ENCODE results near the gene TWNK.
"Not testable (repeated sequence)": the region's sequence is repeated elsewhere in the genome, so short reads cannot be mapped to it uniquely, and the experiment has no call there.

Gene TWNK

GRCh38 chr10:101030496-101031127 lies 43.3 kb downstream of the TWNK start:
- no peak for DNase-seq (ENCODE audit: low read depth)

GRCh38 chr10:101031128-101031795 lies 43.9 kb downstream of the TWNK start, which contains the start of the genes PDZD7 and SFXN3:
TSS of gene PDZD7 (minus strand) at chr10:101031129. CDS start at chr10:101030219, 910 bp downstream.
TSS of gene SFXN3 (plus strand) at chr10:101031234. CDS start at chr10:101034695, 3,461 bp downstream.
- peak; percentile 96 for DNase-seq (ENCODE audit: low read depth)

- DNase-seq (ENCODE audit: low read depth), result peak; percentile 66
These were observed 44.7 kb downstream of the TWNK start for GRCh38 chr10:101031796-101032636.

GRCh38 chr10:101032637-101033224 lies 45.4 kb downstream of the TWNK start:
- peak; percentile 46 for DNase-seq (ENCODE audit: low read depth)

GRCh38 chr10:101033276-101033675 lies 45.9 kb downstream of the TWNK start:
- DNase-seq (ENCODE audit: low read depth), result no peak

GRCh38 chr10:101034404-101034803 lies 47.1 kb downstream of the TWNK start:
- not testable (repeated sequence) for DNase-seq (ENCODE audit: low read depth)

- no peak for DNase-seq (ENCODE audit: low read depth)
These were observed 48.0 kb downstream of the TWNK start for GRCh38 chr10:101035314-101035713.

GRCh38 chr10:101035916-101036702 lies 48.8 kb downstream of the TWNK start:
- no peak for DNase-seq (ENCODE audit: low read depth)

- no peak for DNase-seq (ENCODE audit: low read depth)
These were observed 49.4 kb downstream of the TWNK start for GRCh38 chr10:101036726-101037125.

- DNase-seq (ENCODE audit: low read depth), result no peak
These were observed 51.1 kb downstream of the TWNK start for GRCh38 chr10:101038484-101038883.

GRCh38 chr10:101040061-101040460 lies 52.7 kb downstream of the TWNK start:
- no peak for DNase-seq (ENCODE audit: low read depth)

- DNase-seq (ENCODE audit: low read depth), result no peak
These were observed 53.5 kb downstream of the TWNK start for GRCh38 chr10:101040851-101041250.

GRCh38 chr10:101041252-101041761 lies 54.0 kb downstream of the TWNK start:
- peak; percentile 58 for DNase-seq (ENCODE audit: low read depth)

- no peak for DNase-seq (ENCODE audit: low read depth)
These were observed 54.8 kb downstream of the TWNK start for GRCh38 chr10:101042118-101042517.

- peak; percentile 91 for DNase-seq (ENCODE audit: low read depth)
These were observed 55.5 kb downstream of the TWNK start for GRCh38 chr10:101042667-101043362.

GRCh38 chr10:101043363-101043707 lies 56.0 kb downstream of the TWNK start:
- DNase-seq (ENCODE audit: low read depth), result no peak

Data from activated T-cell treated with anti-CD3 and anti-CD28 coated beads for 48 hours (primary cell).